ENCODE results near the gene EFNA1. TPM values are rescaled to one million over a fixed set of nuclear protein-coding genes. Genes with fewer than 3 reads are reported as not detected.

Gene EFNA1
- total RNA-seq, 1 experiment from 2014 or later: 1.0 TPM

- ChIA-PET CTCF (interaction anchor here (0.6 to 2.1 kb wide), 8 partner anchors 13 to 865 kb away, joined by 3 to 35 read pairs (median 4); partner anchors contain the start of genes EFNA4, KRTCAP2 and SLC50A1), POLR2A (ENCODE audit: low non-redundant PET) (no interaction called here)
- H3K27me3 ChIP-seq (replicated peaks; ENCODE audit: insufficient read depth, low read depth, low read length, poor library complexity): peaks cover 23% of the 10 kb centered on the region
- BruUV-seq (replicated peaks): no TSS peak
- no peaks in the 10 kb centered on the region for H3K9me3 ChIP-seq (ENCODE audit: low read depth, low read length, poor library complexity, severe bottlenecking)
- intact Hi-C loops (cut with micrococcal nuclease; ENCODE audit: unreplicated experiment): loop anchor here (1.0 to 5.0 kb wide), 2 partner anchors 21 to 82 kb away; partner anchors contain the start of genes EFNA4 and ZBTB7B
- peaks cover 47% of the 10 kb centered on the region for H3K4me1 ChIP-seq (ENCODE audit: insufficient read depth, low read length, poor library complexity, severe bottlenecking)
- TF ChIP-seq EZH2 (IDR thresholded peaks at IDR 0.05; ENCODE audit: borderline replicate concordance, low read depth, low read length, poor library complexity, severe bottlenecking): no peak
- TF ChIP-seq CTCF (conservative IDR thresholded peaks at IDR 0.05; ENCODE audit: low read depth, low read length): peak; percentile 39
- no peaks in the 10 kb centered on the region for H3K36me3 ChIP-seq (ENCODE audit: insufficient read depth, low read length, poor library complexity, severe bottlenecking)
- no peak overlapping the region for H3K27ac ChIP-seq (ENCODE audit: low read depth, low read length, poor library complexity, severe bottlenecking)
- DNase-seq (ENCODE audit: low spot score): peak; percentile 71
- peak overlapping the region; percentile 69 for H3K4me3 ChIP-seq (ENCODE audit: low read depth, low read length, poor library complexity, severe bottlenecking)
Observed at GRCh38 chr1:155083865-155084721, 43.6 kb upstream of the EFNA1 start.

- Histone ChIP-seq H3K4me3 (ENCODE audit: low read depth, low read length, poor library complexity, severe bottlenecking) (peak overlapping the region; percentile 69), H3K4me1 (ENCODE audit: insufficient read depth, low read length, poor library complexity, severe bottlenecking) (peaks cover 42% of the 10 kb centered on the region), H3K36me3 (ENCODE audit: insufficient read depth, low read length, poor library complexity, severe bottlenecking) (no peaks in the 10 kb centered on the region), H3K27me3 (replicated peaks; ENCODE audit: insufficient read depth, low read depth, low read length, poor library complexity) (peaks cover 22% of the 10 kb centered on the region), H3K9me3 (ENCODE audit: low read depth, low read length, poor library complexity, severe bottlenecking) (no peaks in the 10 kb centered on the region), H3K27ac (ENCODE audit: low read depth, low read length, poor library complexity, severe bottlenecking) (peak overlapping the region; percentile 66)
- intact Hi-C loops (cut with micrococcal nuclease; ENCODE audit: unreplicated experiment): loop anchor here (1.0 to 5.0 kb wide), 2 partner anchors 22 to 83 kb away; partner anchors contain the start of genes EFNA4 and ZBTB7B
- CTCF ChIA-PET: interaction anchor here (0.6 to 2.1 kb wide), 17 partner anchors 9 to 866 kb away, joined by 3 to 35 read pairs (median 3); partner anchors contain the start of genes EFNA4, KRTCAP2 and SLC50A1
- POLR2A ChIA-PET (ENCODE audit: low non-redundant PET): interaction anchor here (0.6 kb wide), 1 partner anchor 69 kb away, joined by 4 read pairs; no protein-coding TSS in a partner anchor
- peak; percentile 99 for DNase-seq (ENCODE audit: low spot score)
- no peak for TF ChIP-seq EZH2 (IDR thresholded peaks at IDR 0.05; ENCODE audit: borderline replicate concordance, low read depth, low read length, poor library complexity, severe bottlenecking)
- TF ChIP-seq CTCF (conservative IDR thresholded peaks at IDR 0.05; ENCODE audit: low read depth, low read length): peak; percentile 95
- no TSS peak for BruUV-seq (replicated peaks)
Observed at GRCh38 chr1:155084722-155085503, 42.8 kb upstream of the EFNA1 start.

GRCh38 chr1:155085504-155086127 is 42.1 kb upstream of the EFNA1 start:
- H3K27me3 ChIP-seq (replicated peaks; ENCODE audit: insufficient read depth, low read depth, low read length, poor library complexity): peaks cover 17% of the 10 kb centered on the region
- CTCF ChIA-PET: interaction anchor here (0.6 to 2.1 kb wide), 9 partner anchors 12 to 325 kb away, joined by 3 to 35 read pairs (median 5); partner anchors contain the start of genes EFNA4, KRTCAP2 and SLC50A1
- POLR2A ChIA-PET (ENCODE audit: low non-redundant PET): interaction anchor here (0.5 to 0.6 kb wide), 2 partner anchors 70 to 123 kb away, joined by 4 read pairs; no protein-coding TSS in a partner anchor
- no peak for DNase-seq (ENCODE audit: low spot score)
- peak overlapping the region; percentile 66 for H3K27ac ChIP-seq (ENCODE audit: low read depth, low read length, poor library complexity, severe bottlenecking)
- intact Hi-C loops (cut with micrococcal nuclease; ENCODE audit: unreplicated experiment): no loop called here
- no peaks in the 10 kb centered on the region for H3K9me3 ChIP-seq (ENCODE audit: low read depth, low read length, poor library complexity, severe bottlenecking)
- no peaks in the 10 kb centered on the region for H3K36me3 ChIP-seq (ENCODE audit: insufficient read depth, low read length, poor library complexity, severe bottlenecking)
- peak overlapping the region; percentile 69 for H3K4me3 ChIP-seq (ENCODE audit: low read depth, low read length, poor library complexity, severe bottlenecking)
- H3K4me1 ChIP-seq (ENCODE audit: insufficient read depth, low read length, poor library complexity, severe bottlenecking): peaks cover 35% of the 10 kb centered on the region
- BruUV-seq (replicated peaks): no TSS peak
- TF ChIP-seq CTCF (conservative IDR thresholded peaks at IDR 0.05; ENCODE audit: low read depth, low read length) (no peak), EZH2 (IDR thresholded peaks at IDR 0.05; ENCODE audit: borderline replicate concordance, low read depth, low read length, poor library complexity, severe bottlenecking) (no peak)
